HepG2 (cell line): ENCODE measurements around the gene MICAL1. TPM values are rescaled to one million over a fixed set of nuclear protein-coding genes. Genes with fewer than 3 reads are reported as not detected.
A peak's percentile ranks its signal among the peaks of the same experiment; 100 is the strongest.

Source experiments
- BHLHE40 ChIP-seq: IDR thresholded peaks from 2 replicates; pipeline ENCODE4 v1.6.1; 2011; ENCODE audit warnings: low read length, improper control_type of control experiment
- CBX2 ChIP-seq, 2 experiments: fragments of 200-600 bp in 1 of 2; sonication (generic); formaldehyde crosslinking in 1 of 2; IDR thresholded peaks; 2 replicates each; pipeline versions ENCODE4 v1.7.0 to v1.8.1; 2018 to 2022; ENCODE audit warnings: low read depth in 2 of 2, low read length in 1 of 2, mild to moderate bottlenecking in 1 of 2, missing genetic modification reagents in 1 of 2
- DMTF1 ChIP-seq: sonication (generic); formaldehyde crosslinking; IDR thresholded peaks from 2 replicates; pipeline ENCODE4 v1.4.0; 2020; ENCODE audit warnings: mild to moderate bottlenecking, missing genetic modification reagents
- HDAC2 ChIP-seq: sonication (generic); formaldehyde crosslinking; IDR thresholded peaks from 2 replicates; pipeline ENCODE4 v1.4.0; 2020; ENCODE audit warnings: missing genetic modification reagents
- HNF4G ChIP-seq, 2 experiments: sonication (generic) in 1 of 2; formaldehyde crosslinking in 1 of 2; IDR thresholded peaks; 2 replicates each; pipeline versions ENCODE4 v1.4.0 to v1.6.1; 2011 to 2020; ENCODE audit warnings: borderline replicate concordance in 2 of 2, low read depth in 2 of 2, mild to moderate bottlenecking in 2 of 2, low read length in 1 of 2, missing genetic modification reagents in 1 of 2, moderate library complexity in 1 of 2
- MEIS2 ChIP-seq: sonication (generic); formaldehyde crosslinking; IDR thresholded peaks from 2 replicates; pipeline ENCODE4 v1.9.0; 2021; ENCODE audit warnings: mild to moderate bottlenecking, missing genetic modification reagents
- MLXIP ChIP-seq: sonication (generic); formaldehyde crosslinking; IDR thresholded peaks from 2 replicates; pipeline ENCODE4 v1.9.0; 2021; ENCODE audit warnings: missing genetic modification reagents, borderline replicate concordance
- RAD51 ChIP-seq: fragments of 450-650 bp; IDR thresholded peaks from 2 replicates; pipeline ENCODE4 v1.6.1; 2016; ENCODE audit warnings: borderline replicate concordance
- RERE ChIP-seq: IDR thresholded peaks from 2 replicates; pipeline ENCODE4 v1.6.1; 2016; ENCODE audit warnings: low read depth, missing genetic modification reagents, missing compliant biosample characterization
- SP4 ChIP-seq: sonication (generic); formaldehyde crosslinking; IDR thresholded peaks from 2 replicates; pipeline ENCODE4 v1.8.1; 2023; ENCODE audit warnings: mild to moderate bottlenecking, missing genetic modification reagents
- YY1 ChIP-seq: IDR thresholded peaks from 2 replicates; pipeline ENCODE4 v1.6.1; 2011; ENCODE audit warnings: low read length, low read depth, moderate library complexity, mild to moderate bottlenecking; ENCODE audit not compliant: insufficient read depth, insufficient replicate concordance
- ZNF34 ChIP-seq: sonication (generic); formaldehyde crosslinking; IDR thresholded peaks from 2 replicates; pipeline ENCODE4 v1.4.0; 2020; ENCODE audit warnings: mild to moderate bottlenecking, missing genetic modification reagents, borderline replicate concordance
- ZNF496 ChIP-seq: sonication (generic); formaldehyde crosslinking; IDR thresholded peaks from 2 replicates; pipeline ENCODE4 v1.8.1; 2023; ENCODE audit warnings: mild to moderate bottlenecking, moderate library complexity, missing genetic modification reagents; ENCODE audit not compliant: insufficient replicate concordance
- ZNF737 ChIP-seq: sonication (generic); formaldehyde crosslinking; IDR thresholded peaks from 2 replicates; pipeline ENCODE4 v1.5.0; 2020; ENCODE audit warnings: missing genetic modification reagents, mild to moderate bottlenecking, borderline replicate concordance
- polyA plus RNA-seq, 8 experiments: library from polyadenylated mRNA; depleted of rRNA in 3 of 8; stranded (reverse) in 7 of 8; unstranded in 1 of 8; fragments of >200 nt; fragmentation: Illumina TruSeq in 4 of 8; extraction: Trizol in 4 of 8; gene quantifications; 2 replicates each; pipeline versions ENCODE4 v1.2.1 to v1.2.3, GENCODE V29; 2011 to 2016; ENCODE audit warnings: low read depth in 4 of 8, missing spikeins in 1 of 8, mixed read lengths in 1 of 8; ENCODE audit not compliant: insufficient read depth in 1 of 8
- total RNA-seq, 5 experiments: library from RNA; depleted of rRNA; stranded (reverse); fragments of >200 nt; fragmentation: Illumina TruSeq; extraction: Trizol; gene quantifications; 2 replicates each; pipeline ENCODE4 v1.2.3, GENCODE V29; 2016; ENCODE audit warnings: low read depth in 1 of 5

The MICAL1 gene
- total and polyA plus RNA-seq, 2 of the 13 experiments (the other 11 are each of a cell fraction or from before 2014, with no cell fraction given) = 6.9 to 39.0 TPM

- TF ChIP-seq MLXIP (CRISPR knock-in tag) (no peak), CBX2 (IDR thresholded peaks at IDR 0.05; ENCODE audit: low read depth, low read length) (no peak), CBX2 (CRISPR knock-in tag; IDR thresholded peaks at IDR 0.05; ENCODE audit: low read depth) (0 out of 2 replicates have a peak, but pooled peaks have one; percentile 23), MEIS2 (CRISPR knock-in tag) (no peak), ZNF737 (no peak), ZNF34 (CRISPR knock-in tag) (no peak), HNF4G (IDR thresholded peaks at IDR 0.05; ENCODE audit: borderline replicate concordance, low read depth, low read length) (no peak), HNF4G (CRISPR knock-in tag; IDR thresholded peaks at IDR 0.05; ENCODE audit: borderline replicate concordance, low read depth) (no peak), ZNF496 (no peak), HDAC2 (CRISPR knock-in tag) (no peak), BHLHE40 (no peak), DMTF1 (no peak), SP4 (CRISPR knock-in tag) (no peak), RAD51 (no peak), RERE (CRISPR knock-in tag) (no peak), YY1 (peak; percentile 42)
Observed at GRCh38 chr6:109482905-109483734, 27.5 kb upstream of the MICAL1 start, which contains the start of gene ZBTB24 (continued).
